ENCODE measurements around the gene ESRRA. TPM values are rescaled to one million over a fixed set of nuclear protein-coding genes. Genes with fewer than 3 reads are reported as not detected.

The ESRRA gene
- total and polyA plus RNA-seq, 2 of the 8 experiments (the other 6 are each of a cell fraction or from before 2014, with no cell fraction given) = 18.2 to 37.0 TPM

- TF ChIP-seq TAF1 (IDR thresholded peaks at IDR 0.05; ENCODE audit: low read depth, low read length) (no peak), POU5F1 (IDR thresholded peaks at IDR 0.05; ENCODE audit: low read depth, low read length) (no peak), HDAC6 (IDR thresholded peaks at IDR 0.05; ENCODE audit: low read depth, low read length) (no peak)
These were observed 28.5 kb upstream of the ESRRA start (continued) for GRCh38 chr11:64276653-64277431.
